HFFc6 (cell line): ENCODE data around the gene VPS52. TPM values are rescaled to one million over a fixed set of nuclear protein-coding genes. Genes with fewer than 3 reads are reported as not detected.

Experiments
- DNase-seq: peaks from one replicate; pipeline ENCODE4 v3.0.0-alpha.2; 2018
- H3K27ac Mint-ChIP-seq: 2 replicates; pipeline ENCODE4 v1.8.0; 2020; ENCODE audit warnings: mild to moderate bottlenecking, mixed read lengths
- H3K27me3 Mint-ChIP-seq: 2 replicates; pipeline ENCODE4 v1.8.0; 2021; ENCODE audit warnings: mild to moderate bottlenecking, moderate library complexity, mixed read lengths; ENCODE audit not compliant: insufficient read depth
- H3K36me3 Mint-ChIP-seq: 2 replicates; pipeline ENCODE4 v1.8.0; 2021; ENCODE audit warnings: low read depth, mixed read lengths
- H3K4me1 Mint-ChIP-seq: 2 replicates; pipeline ENCODE4 v1.8.0; 2020; ENCODE audit warnings: low read depth, mixed read lengths
- H3K4me3 Mint-ChIP-seq: 2 replicates; pipeline ENCODE4 v1.8.0; 2020; ENCODE audit warnings: mild to moderate bottlenecking, moderate library complexity, mixed read lengths
- H3K9me3 Mint-ChIP-seq: 2 replicates; pipeline ENCODE4 v1.8.0; 2020; ENCODE audit warnings: mild to moderate bottlenecking, mixed read lengths
- CTCF ChIP-seq: fragments of 200-600 bp; sonication (generic); IDR thresholded peaks from 2 replicates; pipeline ENCODE4 v1.5.0; 2021; ENCODE audit warnings: antibody characterized with exemption, mild to moderate bottlenecking
- total RNA-seq, 6 experiments: library from RNA; stranded (reverse); fragmentation: NEBNext Ultra II Directional; extraction: Animal tissue kit (Norgen Biotek cat#: 25700); gene quantifications; 2 replicates in 1 of 6; 3 replicates in 5 of 6; pipeline ENCODE4 v1.2.3, GENCODE V29; 2021

The VPS52 gene
- total RNA-seq, 6 experiments from 2014 or later, result 35.7 to 51.4 (median 44.4) TPM

GRCh38 chr6:33305052-33305451 is 33.4 kb upstream of the VPS52 start:
- TF ChIP-seq CTCF, result no peak
- Mint-ChIP-seq H3K27me3 (peaks cover 2% of the 10 kb centered on the region), H3K36me3 (peaks cover 9% of the 10 kb centered on the region; the same call in 1 of the 2 replicates), H3K27ac (peak overlapping the region; percentile 11; the same call in 1 of the 2 replicates), H3K4me1 (peaks cover 17% of the 10 kb centered on the region), H3K4me3 (no peak overlapping the region), H3K9me3 (no peaks in the 10 kb centered on the region)
- no peak for DNase-seq

- Mint-ChIP-seq H3K9me3 (no peaks in the 10 kb centered on the region), H3K4me1 (peaks cover 22% of the 10 kb centered on the region), H3K4me3 (no peak overlapping the region), H3K27ac (no peak overlapping the region), H3K27me3 (peaks cover 10% of the 10 kb centered on the region), H3K36me3 (peaks cover 14% of the 10 kb centered on the region; the same call in 1 of the 2 replicates)
- DNase-seq, result no peak
- no peak for TF ChIP-seq CTCF
Observed at GRCh38 chr6:33304216-33304615, 32.5 kb upstream of the VPS52 start.

GRCh38 chr6:33301877-33302276 is 30.2 kb upstream of the VPS52 start:
- Mint-ChIP-seq H3K36me3 (0 out of 2 replicates have a peak, but pooled peaks cover 9% of the 10 kb centered on the region), H3K4me1 (peaks cover 27% of the 10 kb centered on the region), H3K27ac (no peak overlapping the region; the same call in 1 of the 2 replicates), H3K4me3 (no peak overlapping the region), H3K9me3 (peaks cover 4% of the 10 kb centered on the region), H3K27me3 (peaks cover 17% of the 10 kb centered on the region)
- DNase-seq, result no peak
- no peak for TF ChIP-seq CTCF

- peak; percentile 87 for TF ChIP-seq CTCF
- Mint-ChIP-seq H3K36me3 (peaks cover 13% of the 10 kb centered on the region; the same call in 1 of the 2 replicates), H3K4me3 (peak overlapping the region; percentile 99), H3K27ac (peak overlapping the region; percentile 99), H3K4me1 (peaks cover 31% of the 10 kb centered on the region), H3K27me3 (peaks cover 17% of the 10 kb centered on the region), H3K9me3 (peaks cover 4% of the 10 kb centered on the region)
- peak; percentile 90 for DNase-seq
Observed at GRCh38 chr6:33299237-33299944, 27.7 kb upstream of the VPS52 start.

- Mint-ChIP-seq H3K9me3 (peaks cover 4% of the 10 kb centered on the region), H3K36me3 (peaks cover 13% of the 10 kb centered on the region; the same call in 1 of the 2 replicates), H3K4me1 (peaks cover 31% of the 10 kb centered on the region), H3K4me3 (peak within 1 kb of the TSS; percentile 99), H3K27ac (peak within 1 kb of the TSS; percentile 99), H3K27me3 (peaks cover 17% of the 10 kb centered on the region)
- no peak for TF ChIP-seq CTCF
- DNase-seq, result no peak
Observed at GRCh38 chr6:33298773-33299236, 27.1 kb upstream of the VPS52 start, which contains the start of gene RGL2. Gene RGL2, minus strand, starts transcription at chr6:33298942. Its CDS starts 332 bp downstream, at chr6:33298610.
